ENCODE results near the gene CHCHD3. TPM values are rescaled to one million over a fixed set of nuclear protein-coding genes. Genes with fewer than 3 reads are reported as not detected.

The CHCHD3 gene
- total and polyA plus RNA-seq, 9 of the 15 experiments (the other 6 are each of a cell fraction or from before 2014, with no cell fraction given): 66.2 to 279 (median 204) TPM

GRCh38 chr7:132979524-132979923, 102.4 kb downstream of the CHCHD3 start:
- H3K9me1 ChIP-seq (ENCODE audit: control insufficient read depth, insufficient read depth, low read length): peaks cover 2% of the 10 kb centered on the region
- no peak; the same call in 2 of the 3 replicates for ATAC-seq
- in situ Hi-C loops (cut with MboI): no loop called here
- no peak for TF ChIP-seq KLF1 (tag; IDR thresholded peaks at IDR 0.05)
- no peak for TF ChIP-seq ZHX1 (conservative IDR thresholded peaks at IDR 0.05; ENCODE audit: low read length)
- no peak for TF ChIP-seq MEIS2 (IDR thresholded peaks at IDR 0.05; ENCODE audit: partially characterized antibody)
- no peak for FAIRE-seq
- H3K27ac ChIP-seq (ENCODE audit: extremely low read depth, low read depth, low read length): no peak overlapping the region
- POLR2A ChIA-PET: interaction anchor here (1.4 kb wide), 1 partner anchor 13 kb away, joined by 3 read pairs; no protein-coding TSS in a partner anchor
- BruUV-seq (replicated peaks): no TSS peak
- H3K36me3 ChIP-seq (ENCODE audit: control insufficient read depth, insufficient read depth, low read length): peaks cover 5% of the 10 kb centered on the region; the same call in 2 of the 3 replicates
- no peak overlapping the region for H3K4me2 ChIP-seq (ENCODE audit: insufficient read depth, low read length)
- no peaks in the 10 kb centered on the region for H3K9me3 ChIP-seq (replicated peaks; ENCODE audit: control insufficient read depth, insufficient read depth, low read depth, low read length)
- H3K4me3 ChIP-seq: no peak overlapping the region
- intact Hi-C loops (cut with micrococcal nuclease): no loop called here
- H3K79me2 ChIP-seq (ENCODE audit: control insufficient read depth, insufficient read depth, low read length): peaks cover 56% of the 10 kb centered on the region
- peaks cover 0 to 6% of the 10 kb centered on the region in 2 experiments; a peak in 3 of 5 replicates for H3K4me1 ChIP-seq (replicated peaks in 1 of 2; ENCODE audit: control insufficient read depth in 2 of 2, insufficient read depth in 2 of 2, low read length in 2 of 2)
- no peak overlapping the region for H2AFZ ChIP-seq (ENCODE audit: low read depth, low read length)
- CTCF ChIA-PET (ENCODE audit: low intra/inter-chr PET ratio): no interaction called here
- no peak overlapping the region for H3K9ac ChIP-seq (ENCODE audit: insufficient read depth in 1 of 2, low read depth in 2 of 2, low read length in 2 of 2)
- no peak for DNase-seq (ENCODE audit: extremely low read depth in 1 of 4, low spot score in 3 of 4)
- no peaks in the 10 kb centered on the region for H3K27me3 ChIP-seq (ENCODE audit: control insufficient read depth in 2 of 2, insufficient read depth in 2 of 2, low read length in 2 of 2)
- H4K20me1 ChIP-seq (replicated peaks; ENCODE audit: control insufficient read depth, insufficient read depth, low read length): peaks cover 5% of the 10 kb centered on the region; the same call in 1 of the 2 replicates

Measured in K562 (cell line).